Measurements from ENCODE around the gene MAU2.
A peak's percentile ranks its signal among the peaks of the same experiment; 100 is the strongest.

Gene MAU2

DNA sequence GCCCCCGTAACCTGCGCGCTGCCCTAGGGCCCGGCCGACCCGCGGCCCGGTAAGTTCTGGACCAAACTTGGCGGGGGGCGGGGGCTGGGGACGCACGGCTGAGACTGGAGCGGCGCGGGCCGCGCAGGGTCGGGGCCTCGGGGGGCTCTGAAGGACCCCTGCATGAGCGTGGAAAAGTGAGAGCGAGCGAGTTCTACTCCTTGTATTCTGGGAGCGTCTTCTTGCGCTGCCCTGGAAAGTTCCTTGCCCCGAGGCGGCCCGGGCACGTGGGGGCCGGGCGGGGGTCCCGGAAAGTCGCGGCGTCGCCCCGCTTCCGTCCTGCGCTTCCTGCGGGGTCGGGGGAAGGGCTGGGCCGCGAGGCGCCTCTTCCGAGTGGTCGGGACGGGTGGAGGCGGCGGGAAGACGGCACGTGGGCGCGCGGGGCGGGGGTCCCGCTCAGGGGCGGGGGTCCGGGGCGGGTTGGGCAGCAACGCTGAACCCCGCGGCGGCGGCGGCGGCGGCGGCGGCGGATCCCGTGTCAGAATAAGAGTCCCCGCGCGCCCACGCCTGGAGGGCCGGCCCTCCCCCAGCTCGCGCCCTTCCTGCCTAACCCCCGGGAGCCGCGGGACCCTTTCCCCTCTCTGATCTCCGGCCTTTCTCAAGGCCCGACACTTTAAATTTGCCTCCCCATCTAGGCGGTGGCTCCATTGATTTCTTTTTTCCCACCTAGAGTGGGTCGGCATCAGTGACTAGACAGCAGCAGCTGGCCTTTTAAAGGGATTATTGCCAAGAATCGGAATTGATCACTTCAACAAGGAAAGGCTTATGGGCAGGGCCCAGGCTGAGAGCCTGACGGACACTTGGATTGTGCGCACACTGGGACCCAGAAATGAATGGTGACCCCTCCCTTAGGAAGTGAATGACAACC lies 85.6 kb downstream of the MAU2 start:
- peaks cover 70% of the 10 kb centered on the region for H4K20me1 ChIP-seq (ENCODE audit: insufficient read depth, low read length, poor library complexity, severe bottlenecking)
- peak overlapping the region; percentile 90 for H3K4me2 ChIP-seq (ENCODE audit: low read depth, low read length, poor library complexity, severe bottlenecking)
- H3K36me3 ChIP-seq (ENCODE audit: insufficient read depth, low read length) = peaks cover 2% of the 10 kb centered on the region; the same call in 1 of the 2 replicates
- H3K9me2 ChIP-seq (replicated peaks; ENCODE audit: low read depth, low read length) = no peaks in the 10 kb centered on the region
- H3K9ac ChIP-seq (ENCODE audit: low read depth, low read length, poor library complexity, severe bottlenecking) = peak overlapping the region; percentile 79
- no peaks in the 10 kb centered on the region for H3K9me3 ChIP-seq (ENCODE audit: insufficient read depth, low read depth, low read length)
- TF ChIP-seq EZH2phosphoT487 (IDR thresholded peaks at IDR 0.05; ENCODE audit: borderline replicate concordance) = no peak
- TF ChIP-seq, protein P1, sequence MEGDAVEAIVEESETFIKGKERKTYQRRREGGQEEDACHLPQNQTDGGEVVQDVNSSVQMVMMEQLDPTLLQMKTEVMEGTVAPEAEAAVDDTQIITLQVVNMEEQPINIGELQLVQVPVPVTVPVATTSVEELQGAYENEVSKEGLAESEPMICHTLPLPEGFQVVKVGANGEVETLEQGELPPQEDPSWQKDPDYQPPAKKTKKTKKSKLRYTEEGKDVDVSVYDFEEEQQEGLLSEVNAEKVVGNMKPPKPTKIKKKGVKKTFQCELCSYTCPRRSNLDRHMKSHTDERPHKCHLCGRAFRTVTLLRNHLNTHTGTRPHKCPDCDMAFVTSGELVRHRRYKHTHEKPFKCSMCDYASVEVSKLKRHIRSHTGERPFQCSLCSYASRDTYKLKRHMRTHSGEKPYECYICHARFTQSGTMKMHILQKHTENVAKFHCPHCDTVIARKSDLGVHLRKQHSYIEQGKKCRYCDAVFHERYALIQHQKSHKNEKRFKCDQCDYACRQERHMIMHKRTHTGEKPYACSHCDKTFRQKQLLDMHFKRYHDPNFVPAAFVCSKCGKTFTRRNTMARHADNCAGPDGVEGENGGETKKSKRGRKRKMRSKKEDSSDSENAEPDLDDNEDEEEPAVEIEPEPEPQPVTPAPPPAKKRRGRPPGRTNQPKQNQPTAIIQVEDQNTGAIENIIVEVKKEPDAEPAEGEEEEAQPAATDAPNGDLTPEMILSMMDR (conservative IDR thresholded peaks at IDR 0.05; ENCODE audit: low read length) = no peak
- peak overlapping the region; percentile 99 for H3K4me3 ChIP-seq (ENCODE audit: low read length, poor library complexity, severe bottlenecking)
- H3K79me2 ChIP-seq (ENCODE audit: insufficient read depth, low read length) = peaks cover 90% of the 10 kb centered on the region
- no peaks in the 10 kb centered on the region for H3K27me3 ChIP-seq (ENCODE audit: insufficient read depth, low read length, poor library complexity, severe bottlenecking)
- H3K4me1 ChIP-seq (ENCODE audit: insufficient read depth, low read length, poor library complexity, severe bottlenecking) = peaks cover 46% of the 10 kb centered on the region
- 0 out of 2 replicates have a peak overlapping the region, but pooled peaks have one; percentile 34 for H2AFZ ChIP-seq (ENCODE audit: low read length)
- peaks cover 13% of the 10 kb centered on the region; the same call in 1 of the 2 replicates for H3F3A ChIP-seq (ENCODE audit: low read depth)

GRCh38 chr19:19406878-19407632 lies 86.4 kb downstream of the MAU2 start:
- Histone ChIP-seq H3K9ac (ENCODE audit: low read depth, low read length, poor library complexity, severe bottlenecking) (peak overlapping the region; percentile 79), H3F3A (ENCODE audit: low read depth) (peaks cover 13% of the 10 kb centered on the region; the same call in 1 of the 2 replicates), H2AFZ (ENCODE audit: low read length) (no peak overlapping the region), H3K4me2 (ENCODE audit: low read depth, low read length, poor library complexity, severe bottlenecking) (peak overlapping the region; percentile 90), H3K36me3 (ENCODE audit: insufficient read depth, low read length) (peaks cover 6% of the 10 kb centered on the region; the same call in 1 of the 2 replicates), H3K79me2 (ENCODE audit: insufficient read depth, low read length) (peaks cover 89% of the 10 kb centered on the region), H3K4me3 (ENCODE audit: low read length, poor library complexity, severe bottlenecking) (peak overlapping the region; percentile 99), H3K4me1 (ENCODE audit: insufficient read depth, low read length, poor library complexity, severe bottlenecking) (peaks cover 47% of the 10 kb centered on the region), H4K20me1 (ENCODE audit: insufficient read depth, low read length, poor library complexity, severe bottlenecking) (peaks cover 74% of the 10 kb centered on the region), H3K9me3 (ENCODE audit: insufficient read depth, low read depth, low read length) (no peaks in the 10 kb centered on the region), H3K9me2 (replicated peaks; ENCODE audit: low read depth, low read length) (no peaks in the 10 kb centered on the region), H3K27me3 (ENCODE audit: insufficient read depth, low read length, poor library complexity, severe bottlenecking) (no peaks in the 10 kb centered on the region)
- TF ChIP-seq, protein P1 (conservative IDR thresholded peaks at IDR 0.05; ENCODE audit: low read length) = peak; percentile 67
- no peak for TF ChIP-seq EZH2phosphoT487 (IDR thresholded peaks at IDR 0.05; ENCODE audit: borderline replicate concordance)

- H3K4me3 ChIP-seq (ENCODE audit: low read length, poor library complexity, severe bottlenecking) = peak overlapping the region; percentile 99
These were observed 87.0 kb downstream of the MAU2 start for GRCh38 chr19:19407633-19407930.

More at GRCh38 chr19:19407633-19407930, 87.0 kb downstream of the MAU2 start:
- Histone ChIP-seq H4K20me1 (ENCODE audit: insufficient read depth, low read length, poor library complexity, severe bottlenecking) (peaks cover 74% of the 10 kb centered on the region), H3K9me3 (ENCODE audit: insufficient read depth, low read depth, low read length) (no peaks in the 10 kb centered on the region), H3K4me1 (ENCODE audit: insufficient read depth, low read length, poor library complexity, severe bottlenecking) (peaks cover 47% of the 10 kb centered on the region), H3K9ac (ENCODE audit: low read depth, low read length, poor library complexity, severe bottlenecking) (peak overlapping the region; percentile 79), H3F3A (ENCODE audit: low read depth) (peaks cover 13% of the 10 kb centered on the region; the same call in 1 of the 2 replicates), H3K4me2 (ENCODE audit: low read depth, low read length, poor library complexity, severe bottlenecking) (peak overlapping the region; percentile 90), H3K9me2 (replicated peaks; ENCODE audit: low read depth, low read length) (no peaks in the 10 kb centered on the region), H3K27me3 (ENCODE audit: insufficient read depth, low read length, poor library complexity, severe bottlenecking) (no peaks in the 10 kb centered on the region), H3K36me3 (ENCODE audit: insufficient read depth, low read length) (peaks cover 6% of the 10 kb centered on the region; the same call in 1 of the 2 replicates), H2AFZ (ENCODE audit: low read length) (no peak overlapping the region), H3K79me2 (ENCODE audit: insufficient read depth, low read length) (peaks cover 92% of the 10 kb centered on the region)
- no peak for TF ChIP-seq EZH2phosphoT487 (IDR thresholded peaks at IDR 0.05; ENCODE audit: borderline replicate concordance)
- TF ChIP-seq, protein P1 (conservative IDR thresholded peaks at IDR 0.05; ENCODE audit: low read length) = no peak

All from Loucy (cell line).